GM21515 (cell line): ENCODE data around the gene AFF3.

Experiments
- ATAC-seq: cut with Tn5 transposase; IDR thresholded peaks from one replicate; pipeline ENCODE4 v1.9.1; 2021; ENCODE audit not compliant: unreplicated experiment

Gene AFF3

GRCh38 chr2:100045000-100045399, 97.4 kb downstream of the AFF3 start:
- no peak for ATAC-seq

- ATAC-seq = no peak
Observed at GRCh38 chr2:100043891-100044255, 98.5 kb downstream of the AFF3 start.

GRCh38 chr2:100043081-100043890, 99.1 kb downstream of the AFF3 start:
- ATAC-seq = no peak

GRCh38 chr2:100042562-100042961, 99.8 kb downstream of the AFF3 start:
- ATAC-seq = no peak

- ATAC-seq = no peak
Observed at GRCh38 chr2:100041946-100042345, 100.4 kb downstream of the AFF3 start.

- ATAC-seq = no peak
Observed at GRCh38 chr2:100041385-100041784, 101.0 kb downstream of the AFF3 start.

- ATAC-seq = no peak
Observed at GRCh38 chr2:100040906-100041305, 101.5 kb downstream of the AFF3 start.

GRCh38 chr2:100039291-100039980, 103.0 kb downstream of the AFF3 start:
- ATAC-seq = no peak

GRCh38 chr2:100038011-100038410, 104.4 kb downstream of the AFF3 start:
- ATAC-seq = no peak

- ATAC-seq = no peak
Observed at GRCh38 chr2:100036793-100037192, 105.6 kb downstream of the AFF3 start.

GRCh38 chr2:100036026-100036425, 106.4 kb downstream of the AFF3 start:
- ATAC-seq = no peak

- no peak for ATAC-seq
Observed at GRCh38 chr2:100034431-100034830, 108.0 kb downstream of the AFF3 start.

GRCh38 chr2:100033976-100034375, 108.4 kb downstream of the AFF3 start:
- ATAC-seq = no peak

GRCh38 chr2:100031604-100032003, 110.8 kb downstream of the AFF3 start:
- ATAC-seq = no peak

GRCh38 chr2:100029460-100029859, 112.9 kb downstream of the AFF3 start:
- no peak for ATAC-seq

- ATAC-seq = no peak
Observed at GRCh38 chr2:100021791-100022340, 120.5 kb downstream of the AFF3 start.

- no peak for ATAC-seq
Observed at GRCh38 chr2:100019499-100019898, 122.9 kb downstream of the AFF3 start.

- no peak for ATAC-seq
Observed at GRCh38 chr2:100018341-100019193, 123.8 kb downstream of the AFF3 start.

GRCh38 chr2:100017633-100018032, 124.8 kb downstream of the AFF3 start:
- ATAC-seq = no peak

- ATAC-seq = no peak
Observed at GRCh38 chr2:100016756-100017155, 125.6 kb downstream of the AFF3 start.

GRCh38 chr2:100015849-100016248, 126.5 kb downstream of the AFF3 start:
- no peak for ATAC-seq
